Adrenal gland (tissue), 19 donors: ENCODE measurements around the gene NR1H2. TPM values are rescaled to one million over a fixed set of nuclear protein-coding genes. Genes with fewer than 3 reads are reported as not detected.

Experiments
- DNase-seq, 7 donors: peaks; one replicate each; pipeline ENCODE4 v3.0.0-alpha.2; 2019 to 2020
- H3K27ac ChIP-seq, 5 donors: fragments of 200-600 bp; sonication (generic) in 4 of 5; 1 replicate in 3 of 5; 2 replicates in 2 of 5; pipeline versions ENCODE4 v1.5.1 to v1.8.0; 2016 to 2020; ENCODE audit warnings: mild to moderate bottlenecking in 1 of 5
- H3K27me3 ChIP-seq: fragments of 200-600 bp; 2 replicates; pipeline ENCODE4 v1.8.0; 2021
- H3K36me3 ChIP-seq, 2 donors: fragments of 200-600 bp; replicated peaks in 1 of 2; 1 replicate in 1 of 2; 2 replicates in 1 of 2; pipeline versions ENCODE4 v1.5.1 to v1.8.0; 2018 to 2022
- H3K4me1 ChIP-seq, 2 donors: fragments of 200-600 bp; replicated peaks in 1 of 2; 1 replicate in 1 of 2; 2 replicates in 1 of 2; pipeline versions ENCODE4 v1.5.1 to v1.8.0; 2018 to 2021
- H3K4me3 ChIP-seq, 4 donors: fragments of 200-600 bp; sonication (generic) in 3 of 4; one replicate each; pipeline ENCODE4 v1.5.1; 2016 to 2018
- H3K9me3 ChIP-seq, 3 donors: fragments of 200-600 bp; sonication (generic) in 1 of 3; replicated peaks in 1 of 3; 1 replicate in 2 of 3; 2 replicates in 1 of 3; pipeline versions ENCODE4 v1.5.1 to v1.8.0; 2016 to 2021
- POLR2A ChIP-seq, 2 donors: fragments of 450-650 bp; IDR thresholded peaks; one replicate each; pipeline ENCODE4 v1.6.1; 2017; ENCODE audit warnings: antibody characterized with exemption in 2 of 2, mild to moderate bottlenecking in 2 of 2, moderate library complexity in 1 of 2
- whole genome bisulfite sequencing, 4 donors: extraction: QIAGEN DNeasy Blood & Tissue Kit in 2 of 4; methylation state at CpG; one replicate each; pipeline versions ENCODE4 v1.1.5 to v1.1.7; 2013 to 2017; 5-methylcytosine and 5-hydroxymethylcytosine counted together
- intact Hi-C, 2 donors: fragments of 100-400 bp; cut with DNase I; formaldehyde crosslinking; loops; one replicate each; pipeline versions ENCODE4 v1.14.1 to v1.15.0; 2022 to 2023
- long read RNA-seq, 10 donors: library from polyadenylated mRNA in 3 of 10; unstranded in 2 of 10; stranded (forward) in 1 of 10; transcript quantifications; one replicate each; pipeline ENCODE4 v2.0.0 and lab custom pipeline, GENCODE V29; 2021 to 2026
- polyA plus RNA-seq, 3 donors: library from polyadenylated mRNA; stranded (reverse); fragments of 200-250 nt in 2 of 3; fragments of 350-450 nt in 1 of 3; fragmentation: Illumina TruSeq in 1 of 3; extraction: RNeasy Lipid Tissue Mini Kit (QIAGEN cat#74804) in 1 of 3; gene quantifications; one replicate each; pipeline ENCODE4 v1.2.3, GENCODE V29; 2013 to 2014
- total RNA-seq, 9 donors: library from RNA; depleted of rRNA in 4 of 9; stranded (reverse); fragments of >200 nt in 4 of 9; fragments of 120-200 nt in 1 of 9; fragmentation: NEBNext Ultra II Directional in 1 of 9; extraction: Animal tissue kit (Norgen Biotek cat#: 25700) in 1 of 9; gene quantifications; one replicate each; pipeline versions ENCODE4 v1.1.0 to v1.2.4, GENCODE V29; 2013 to 2023
- TF ChIP-seq, protein P1 (sequence below), 6 experiments: fragments of 450-650 bp in 4 of 6; fragments of 200-600 bp in 2 of 6; sonication (generic) in 1 of 6; IDR thresholded peaks; 1 replicate in 5 of 6; 2 replicates in 1 of 6; pipeline versions ENCODE4 v1.5.1 to v1.8.0; 2016 to 2021; ENCODE audit warnings: antibody characterized with exemption in 6 of 6, mild to moderate bottlenecking in 2 of 6, moderate library complexity in 1 of 6
- donor health status: healthy with polysubstance abuse.
- donor health status: Bipolar disorder and iron deficiency.
- donor health status: DM: yes; HTN: yes; CAD: no.
- donor health status: DM: no; HTN: no; CAD: no.
- donor health status: DM: no; HTN: no; CAD: no.
- donor health status: DM: yes; HTN: yes; CAD: no.

NR1H2 gene
- total RNA-seq, result 100 to 1,000 TPM in 4 of 9 donors, 10 to 100 TPM in 5; 43.7 to 148 (median 97.0) TPM
- polyA plus RNA-seq, result 100 to 1,000 TPM in 2 of 3 donors, 10 to 100 TPM in 1; 16.5 to 144 (median 102) TPM
- long read RNA-seq, donor 1, transcript NR1H2-201 (10 exons, 1,998 nt), result major isoform, 16 of 18 reads
- long read RNA-seq, donor 1, partial matches to known transcripts, result 0 of 18 reads
- long read RNA-seq, donor 1, other reads (novel, unspliced or antisense), result 0 of 18 reads
- long read RNA-seq, donor 2, transcript NR1H2-201 (10 exons, 1,998 nt), result major isoform, 8 of 9 reads
- long read RNA-seq, donor 2, partial matches to known transcripts, result 0 of 9 reads
- long read RNA-seq, donor 2, other reads (novel, unspliced or antisense), result 0 of 9 reads
- long read RNA-seq, donor 3, transcript NR1H2-201 (10 exons, 1,998 nt), result major isoform, 11 of 13 reads
- long read RNA-seq, donor 3, partial matches to known transcripts, result 0 of 13 reads
- long read RNA-seq, donor 3, other reads (novel, unspliced or antisense), result 0 of 13 reads
- long read RNA-seq, donor 4, transcript NR1H2-201 (10 exons, 1,998 nt), result major isoform, 44 of 54 reads
- long read RNA-seq, donor 4, partial matches to known transcripts, result 5 of 54 reads
- long read RNA-seq, donor 4, other reads (novel, unspliced or antisense), result 1 of 54 reads
- long read RNA-seq, donor 5, transcript NR1H2-211 (10 exons, 1,830 nt), result minor isoform, 5 of 301 reads
- long read RNA-seq, donor 5, transcript NR1H2-201 (10 exons, 1,998 nt), result major isoform, 262 of 301 reads
- long read RNA-seq, donor 5, partial matches to known transcripts, result 15 of 301 reads
- long read RNA-seq, donor 5, other reads (novel, unspliced or antisense), result 17 of 301 reads
- long read RNA-seq, donor 6, transcript NR1H2-201 (10 exons, 1,998 nt), result major isoform, 35 of 44 reads
- long read RNA-seq, donor 6, partial matches to known transcripts, result 7 of 44 reads
- long read RNA-seq, donor 6, other reads (novel, unspliced or antisense), result 0 of 44 reads
- long read RNA-seq, donor 7, partial matches to known transcripts, result 6 of 11 reads
- long read RNA-seq, donor 7, other reads (novel, unspliced or antisense), result 0 of 11 reads
- long read RNA-seq, donor 8, transcript NR1H2-201 (10 exons, 1,998 nt), result major isoform, 20 of 20 reads
- long read RNA-seq, donor 8, partial matches to known transcripts, result 0 of 20 reads
- long read RNA-seq, donor 8, other reads (novel, unspliced or antisense), result 0 of 20 reads
- long read RNA-seq, donor 9, transcript NR1H2-201 (10 exons, 1,998 nt), result major isoform, 11 of 12 reads
- long read RNA-seq, donor 9, partial matches to known transcripts, result 0 of 12 reads
- long read RNA-seq, donor 9, other reads (novel, unspliced or antisense), result 0 of 12 reads
- long read RNA-seq, donor 10, transcript NR1H2-201 (10 exons, 1,998 nt), result major isoform, 7 of 7 reads
- long read RNA-seq, donor 10, partial matches to known transcripts, result 0 of 7 reads
- long read RNA-seq, donor 10, other reads (novel, unspliced or antisense), result 0 of 7 reads

DNA sequence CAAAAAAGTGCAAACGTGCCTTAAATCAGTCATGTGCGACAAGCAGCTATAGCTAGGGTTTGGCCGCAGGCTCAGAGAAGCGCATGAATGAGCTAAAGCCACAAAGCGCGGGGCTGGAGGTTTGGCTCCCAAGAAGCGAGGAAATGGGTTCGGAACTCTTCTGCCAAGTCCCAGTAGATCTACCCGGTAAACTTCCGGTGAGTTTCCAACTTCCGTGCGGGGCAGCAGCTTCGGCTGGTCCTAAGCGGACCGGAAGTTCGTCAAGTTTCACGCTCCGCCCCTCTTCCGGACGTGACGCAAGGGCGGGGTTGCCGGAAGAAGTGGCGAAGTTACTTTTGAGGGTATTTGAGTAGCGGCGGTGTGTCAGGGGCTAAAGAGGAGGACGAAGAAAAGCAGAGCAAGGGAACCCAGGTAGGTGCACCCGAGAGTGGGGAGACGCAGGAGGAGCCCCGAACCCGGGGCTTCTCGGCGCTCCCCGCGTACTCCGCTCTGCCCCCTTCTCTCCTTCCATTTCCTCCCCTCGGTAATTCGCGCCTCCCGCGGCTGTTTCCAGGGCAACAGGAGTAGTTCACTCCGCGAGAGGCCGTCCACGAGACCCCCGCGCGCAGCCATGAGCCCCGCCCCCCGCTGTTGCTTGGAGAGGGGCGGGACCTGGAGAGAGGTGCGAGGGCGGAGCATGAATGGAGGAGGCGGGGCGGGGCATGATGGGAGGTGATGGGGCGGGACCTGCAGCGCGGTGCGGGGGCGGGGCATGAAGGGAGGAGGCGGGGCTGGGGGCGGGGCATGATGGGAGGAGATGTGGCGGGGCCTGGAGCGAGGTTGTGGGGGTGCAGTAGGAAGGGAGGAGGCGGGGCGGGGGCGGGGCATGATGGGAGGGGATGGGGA, at the start of gene NR1H2:
Gene NR1H2, plus strand, starts transcription at position 292 of the 885 bp plus-strand sequence. CDS start 1,149 bp downstream, outside the sequence.
- Histone ChIP-seq H3K4me1 (no peaks in the 10 kb centered on the region), H3K27ac (peak within 1 kb of the TSS; percentile 86 to 100 (median 98)), H3K27me3 (no peaks in the 10 kb centered on the region), H3K36me3 (peaks cover 0 to 41% of the 10 kb centered on the region in 2 donors), H3K4me3 (peak within 1 kb of the TSS; percentile 63 to 95 (median 86)), H3K9me3 (no peaks in the 10 kb centered on the region)
- intact Hi-C loops, result no loop called here
- 1 to 2% (median 1%) methylated on average over 43 to 67 of the region's 67 CpGs for WGBS, 4 donors
- peak; percentile 95 to 98 (median 96) for DNase-seq
- TF ChIP-seq POLR2A (IDR thresholded peaks at IDR 0.05), result peak; percentile 64 to 65
- TF ChIP-seq, protein P1, sequence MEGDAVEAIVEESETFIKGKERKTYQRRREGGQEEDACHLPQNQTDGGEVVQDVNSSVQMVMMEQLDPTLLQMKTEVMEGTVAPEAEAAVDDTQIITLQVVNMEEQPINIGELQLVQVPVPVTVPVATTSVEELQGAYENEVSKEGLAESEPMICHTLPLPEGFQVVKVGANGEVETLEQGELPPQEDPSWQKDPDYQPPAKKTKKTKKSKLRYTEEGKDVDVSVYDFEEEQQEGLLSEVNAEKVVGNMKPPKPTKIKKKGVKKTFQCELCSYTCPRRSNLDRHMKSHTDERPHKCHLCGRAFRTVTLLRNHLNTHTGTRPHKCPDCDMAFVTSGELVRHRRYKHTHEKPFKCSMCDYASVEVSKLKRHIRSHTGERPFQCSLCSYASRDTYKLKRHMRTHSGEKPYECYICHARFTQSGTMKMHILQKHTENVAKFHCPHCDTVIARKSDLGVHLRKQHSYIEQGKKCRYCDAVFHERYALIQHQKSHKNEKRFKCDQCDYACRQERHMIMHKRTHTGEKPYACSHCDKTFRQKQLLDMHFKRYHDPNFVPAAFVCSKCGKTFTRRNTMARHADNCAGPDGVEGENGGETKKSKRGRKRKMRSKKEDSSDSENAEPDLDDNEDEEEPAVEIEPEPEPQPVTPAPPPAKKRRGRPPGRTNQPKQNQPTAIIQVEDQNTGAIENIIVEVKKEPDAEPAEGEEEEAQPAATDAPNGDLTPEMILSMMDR (IDR thresholded peaks at IDR 0.05), result no peak

GRCh38 chr19:50327013-50327412, 49.2 kb upstream of the NR1H2 start:
- DNase-seq, result no peak
- Histone ChIP-seq H3K27ac (no peak overlapping the region), H3K27me3 (peaks cover 6% of the 10 kb centered on the region), H3K4me3 (no peak overlapping the region), H3K36me3 (no peaks in the 10 kb centered on the region), H3K4me1 (peaks cover 6 to 8% of the 10 kb centered on the region in 2 donors), H3K9me3 (no peaks in the 10 kb centered on the region)
- 40 to 45% (median 41%) methylated on average over 3 to 4 of the region's 4 CpGs for WGBS, 4 donors
- intact Hi-C loops, result no loop called here
- TF ChIP-seq POLR2A (IDR thresholded peaks at IDR 0.05), result no peak
- TF ChIP-seq, protein P1 (IDR thresholded peaks at IDR 0.05), result no peak

- WGBS, 4 donors, result 10 to 28% (median 20%) methylated on average over 13 to 20 of the region's 20 CpGs
- Histone ChIP-seq H3K27me3 (peaks cover 6% of the 10 kb centered on the region), H3K9me3 (no peaks in the 10 kb centered on the region), H3K27ac (no peak overlapping the region), H3K36me3 (no peaks in the 10 kb centered on the region), H3K4me1 (peaks cover 6 to 8% of the 10 kb centered on the region in 2 donors), H3K4me3 (no peak overlapping the region)
- intact Hi-C loops, result no loop called here
- TF ChIP-seq, protein P1 (IDR thresholded peaks at IDR 0.05), result no peak
- no peak for TF ChIP-seq POLR2A (IDR thresholded peaks at IDR 0.05)
- DNase-seq, result no peak
Observed at GRCh38 chr19:50327461-50328223, 48.6 kb upstream of the NR1H2 start.
